Activated B cell treated with CpG ODN at 0.5 μM for 24 hours (primary cell): ENCODE data around the gene MGAT5. TPM values are rescaled to one million over a fixed set of nuclear protein-coding genes. Genes with fewer than 3 reads are reported as not detected.

Experiments used
- ATAC-seq: fragments of 200-7000 bp; cut with Tn5 transposase; one replicate; pipeline ENCODE4 v1.10.0; 2021; ENCODE audit warnings: low read depth, mild to moderate bottlenecking, moderate library complexity
- CTCF ChIA-PET: fragments of 350-600 bp; sonication (Branson Sonifier 250); formaldehyde crosslinking; loops from one replicate; lab custom pipeline; 2021; ENCODE audit warnings: antibody characterized with exemption; lab: Charles Lee
- POLR2A ChIA-PET: fragments of 350-600 bp; sonication (Branson Sonifier 250); formaldehyde crosslinking; loops from one replicate; lab custom pipeline; 2021; ENCODE audit warnings: antibody characterized with exemption; lab: Charles Lee
- DNase-seq: peaks from one replicate; pipeline ENCODE4 v3.0.0; 2022
- H3K27ac Mint-ChIP-seq: one replicate; pipeline ENCODE4 v1.8.0; 2020; ENCODE audit warnings: mixed read lengths
- H3K27me3 Mint-ChIP-seq: one replicate; pipeline ENCODE4 v1.8.0; 2021; ENCODE audit warnings: mixed read lengths
- H3K36me3 Mint-ChIP-seq: one replicate; pipeline ENCODE4 v1.8.0; 2021; ENCODE audit warnings: low read depth, mixed read lengths
- H3K4me1 Mint-ChIP-seq: one replicate; pipeline ENCODE4 v1.8.0; 2021; ENCODE audit warnings: mixed read lengths
- H3K4me3 Mint-ChIP-seq: one replicate; pipeline ENCODE4 v1.8.0; 2020; ENCODE audit warnings: mild to moderate bottlenecking, mixed read lengths
- H3K9me3 Mint-ChIP-seq: one replicate; pipeline ENCODE4 v1.8.0; 2020; ENCODE audit warnings: mixed read lengths
- CTCF ChIP-seq: fragments of 200-600 bp; IDR thresholded peaks from one replicate; pipeline ENCODE4 v1.8.0; 2022; ENCODE audit warnings: antibody characterized with exemption, mild to moderate bottlenecking
- intact Hi-C: fragments of 100-400 bp; cut with micrococcal nuclease; formaldehyde crosslinking; loops from one replicate; pipeline ENCODE4 v1.15.1; 2024
- total RNA-seq: library from RNA; stranded (reverse); gene quantifications from 2 replicates; pipeline ENCODE4 v1.2.3, GENCODE V29; 2022

Gene MGAT5
- total RNA-seq, 1 donor from 2014 or later, result 66.7 TPM

- peaks cover 99% of the 10 kb centered on the region for H3K4me1 Mint-ChIP-seq
- no peak for DNase-seq
- peak overlapping the region; percentile 42 for H3K4me3 Mint-ChIP-seq
- no peaks in the 10 kb centered on the region for H3K9me3 Mint-ChIP-seq
- TF ChIP-seq CTCF, result no peak
- no peak for ATAC-seq
- POLR2A ChIA-PET, result interaction anchor here (1.0 to 6.5 kb wide), 3 partner anchors 14 to 130 kb away, joined by 3 to 66 read pairs (median 12); no protein-coding TSS in a partner anchor
- CTCF ChIA-PET, result interaction anchor here (1.4 to 2.1 kb wide), 3 partner anchors 131 to 363 kb away, joined by 7 to 14 read pairs (median 9); no protein-coding TSS in a partner anchor
- peaks cover 3% of the 10 kb centered on the region for H3K36me3 Mint-ChIP-seq
- peak overlapping the region; percentile 81 for H3K27ac Mint-ChIP-seq
- intact Hi-C loops, result loop anchor here (1.0 to 5.0 kb wide), 7 partner anchors 15 to 668 kb away; partner anchors contain the start of gene CCNT2
- no peaks in the 10 kb centered on the region for H3K27me3 Mint-ChIP-seq
These were observed 4.1 kb upstream of the MGAT5 start for GRCh38 chr2:134249755-134250154.

DNA sequence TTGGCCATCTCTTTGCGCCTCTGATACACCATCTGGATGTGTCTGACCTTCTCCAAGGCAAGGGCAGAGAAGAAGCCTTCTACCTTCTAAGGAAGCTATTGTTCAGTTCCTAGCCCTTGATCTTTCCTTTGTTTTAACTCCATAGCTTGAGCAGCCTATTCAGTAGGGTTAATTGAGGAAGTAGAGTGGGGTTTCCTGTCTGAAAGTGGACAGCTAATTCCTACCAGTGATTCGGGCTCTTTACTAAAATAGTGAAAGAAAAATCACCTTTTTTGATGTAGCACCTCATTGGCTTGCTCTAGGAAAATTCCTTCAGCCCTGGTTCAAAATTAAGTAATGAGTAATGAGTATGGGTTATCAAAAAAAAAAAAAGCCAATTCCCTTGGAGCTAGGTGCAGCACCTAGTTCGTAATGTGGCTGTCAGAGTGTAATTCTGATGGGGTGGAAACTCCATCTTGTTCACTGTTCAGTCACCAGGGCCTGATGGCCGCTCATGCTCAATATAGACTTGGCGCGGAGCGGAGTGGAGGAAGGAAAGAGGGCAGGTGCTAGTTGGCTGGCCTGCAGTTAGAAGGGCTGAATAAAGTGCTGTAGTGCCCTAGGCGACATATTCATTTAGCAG is 2.9 kb upstream of the MGAT5 start:
- Mint-ChIP-seq H3K36me3 (peaks cover 9% of the 10 kb centered on the region), H3K4me1 (peaks cover 95% of the 10 kb centered on the region), H3K27ac (peak overlapping the region; percentile 81), H3K27me3 (no peaks in the 10 kb centered on the region), H3K4me3 (peak overlapping the region; percentile 57), H3K9me3 (no peaks in the 10 kb centered on the region)
- ChIA-PET POLR2A (interaction anchor here (0.6 to 6.5 kb wide), 16 partner anchors 12 to 366 kb away, joined by 3 to 66 read pairs (median 4); no protein-coding TSS in a partner anchor), CTCF (interaction anchor here (0.9 to 4.7 kb wide), 8 partner anchors 12 to 364 kb away, joined by 3 to 28 read pairs (median 8); no protein-coding TSS in a partner anchor)
- TF ChIP-seq CTCF, result no peak
- intact Hi-C loops, result loop anchor here (1.0 to 5.0 kb wide), 5 partner anchors 16 to 666 kb away; partner anchors contain the start of gene CCNT2
- no peak for DNase-seq
- peak; percentile 10 for ATAC-seq

DNA sequence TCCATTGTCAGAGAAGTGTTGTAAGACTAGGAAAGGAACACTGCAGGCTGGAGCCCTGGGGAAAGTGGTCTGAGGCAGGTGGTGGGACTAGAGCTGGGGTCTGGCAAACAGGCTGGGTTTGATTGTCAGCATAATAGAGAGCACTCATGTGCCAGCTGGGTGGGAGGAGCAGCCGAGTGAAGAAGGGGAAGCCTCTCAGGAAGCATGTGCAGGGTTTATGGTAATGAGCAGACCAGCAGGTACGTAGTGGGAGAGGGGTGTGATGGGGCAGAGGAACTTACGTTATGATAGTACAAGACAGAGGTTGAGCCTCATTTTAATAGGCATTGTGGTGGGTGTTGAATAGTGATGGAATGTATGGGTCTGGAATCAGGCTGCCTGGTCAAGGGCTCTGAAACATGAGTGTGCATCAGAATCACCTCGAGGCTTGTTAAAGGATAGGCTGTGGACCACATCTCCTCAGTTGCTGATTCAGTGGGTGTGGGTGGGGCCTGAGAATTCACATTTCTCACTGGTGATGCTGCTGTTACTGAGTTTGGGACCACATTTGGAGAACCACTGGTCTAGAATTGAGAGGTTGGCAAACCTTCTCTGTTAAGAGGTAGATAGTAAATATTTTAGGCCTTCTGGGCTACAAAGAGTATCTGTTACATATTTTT is 1.7 kb upstream of the MGAT5 start:
- no peak for TF ChIP-seq CTCF
- no peaks in the 10 kb centered on the region for H3K9me3 Mint-ChIP-seq
- H3K36me3 Mint-ChIP-seq, result peaks cover 11% of the 10 kb centered on the region
- ATAC-seq (peak; percentile 56), DNase-seq (no peak)
- peaks cover 95% of the 10 kb centered on the region for H3K4me1 Mint-ChIP-seq
- CTCF ChIA-PET, result interaction anchor here (1.5 to 4.7 kb wide), 3 partner anchors 11 to 134 kb away, joined by 3 to 28 read pairs (median 12); no protein-coding TSS in a partner anchor
- intact Hi-C loops, result loop anchor here (5.0 kb wide), 3 partner anchors 210 to 665 kb away; partner anchors contain the start of gene CCNT2
- peak overlapping the region; percentile 95 for H3K27ac Mint-ChIP-seq
- POLR2A ChIA-PET, result interaction anchor here (0.6 to 6.5 kb wide), 8 partner anchors 11 to 97 kb away, joined by 3 to 66 read pairs (median 6); no protein-coding TSS in a partner anchor
- peak overlapping the region; percentile 58 for H3K4me3 Mint-ChIP-seq
- H3K27me3 Mint-ChIP-seq, result no peaks in the 10 kb centered on the region

GRCh38 chr2:134253117-134253704 is 661 bp upstream of the MGAT5 start:
- peaks cover 95% of the 10 kb centered on the region for H3K4me1 Mint-ChIP-seq
- no peak for DNase-seq
- intact Hi-C loops, result loop anchor here (1.0 to 5.0 kb wide), 5 partner anchors 12 to 664 kb away; partner anchors contain the start of gene CCNT2
- ChIA-PET POLR2A (interaction anchor here (0.6 to 6.5 kb wide), 17 partner anchors 10 to 158 kb away, joined by 3 to 66 read pairs (median 6); no protein-coding TSS in a partner anchor), CTCF (interaction anchor here (1.0 to 4.7 kb wide), 6 partner anchors 8 to 368 kb away, joined by 3 to 28 read pairs (median 8); no protein-coding TSS in a partner anchor)
- peaks cover 11% of the 10 kb centered on the region for H3K36me3 Mint-ChIP-seq
- peak; percentile 37 for ATAC-seq
- peak overlapping the region; percentile 95 for H3K27ac Mint-ChIP-seq
- TF ChIP-seq CTCF, result no peak
- H3K9me3 Mint-ChIP-seq, result no peaks in the 10 kb centered on the region
- H3K4me3 Mint-ChIP-seq, result peak overlapping the region; percentile 74
- H3K27me3 Mint-ChIP-seq, result no peaks in the 10 kb centered on the region
